Upper lobe of right lung (tissue), 1 donor: ENCODE results near the gene NTF4. TPM values are rescaled to one million over a fixed set of nuclear protein-coding genes. Genes with fewer than 3 reads are reported as not detected.
A peak's percentile ranks its signal among the peaks of the same experiment; 100 is the strongest.

Source experiments
- ATAC-seq: fragments of 200-7000 bp; cut with Tn5 transposase; one replicate; pipeline ENCODE4 v1.9.1; 2020; ENCODE audit warnings: mild to moderate bottlenecking, moderate library complexity
- DNase-seq: peaks from one replicate; pipeline ENCODE4 v3.0.0-alpha.2; 2020
- H3K27ac ChIP-seq: fragments of 200-600 bp; one replicate; pipeline ENCODE4 v1.8.0; 2022
- H3K27me3 ChIP-seq: fragments of 200-600 bp; one replicate; pipeline ENCODE4 v1.8.0; 2022; ENCODE audit warnings: mild to moderate bottlenecking
- H3K36me3 ChIP-seq: fragments of 200-600 bp; one replicate; pipeline ENCODE4 v1.8.0; 2022
- H3K4me1 ChIP-seq: fragments of 200-600 bp; one replicate; pipeline ENCODE4 v1.8.0; 2022
- H3K4me3 ChIP-seq: fragments of 200-600 bp; one replicate; pipeline ENCODE4 v1.8.0; 2022; ENCODE audit warnings: mild to moderate bottlenecking
- H3K9me3 ChIP-seq: fragments of 200-600 bp; one replicate; pipeline ENCODE4 v1.8.0; 2022
- intact Hi-C: fragments of 100-400 bp; cut with DNase I; formaldehyde crosslinking; loops from one replicate; pipeline ENCODE4 v1.11.0; 2022
- total RNA-seq: library from RNA; stranded (reverse); fragmentation: NEBNext Ultra II Directional; extraction: Animal tissue kit (Norgen Biotek cat#: 25700); gene quantifications from one replicate; pipeline ENCODE4 v1.2.1, GENCODE V29; 2021
- TF ChIP-seq, protein P1 (sequence below): fragments of 200-600 bp; IDR thresholded peaks from one replicate; pipeline ENCODE4 v1.8.0; 2022; ENCODE audit warnings: antibody characterized with exemption
- donor health status: DM: no; HTN: yes; CAD: no; lungs with severe emphysema.

Gene NTF4
- total RNA-seq, 1 donor from 2014 or later: 2.7 TPM

DNA sequence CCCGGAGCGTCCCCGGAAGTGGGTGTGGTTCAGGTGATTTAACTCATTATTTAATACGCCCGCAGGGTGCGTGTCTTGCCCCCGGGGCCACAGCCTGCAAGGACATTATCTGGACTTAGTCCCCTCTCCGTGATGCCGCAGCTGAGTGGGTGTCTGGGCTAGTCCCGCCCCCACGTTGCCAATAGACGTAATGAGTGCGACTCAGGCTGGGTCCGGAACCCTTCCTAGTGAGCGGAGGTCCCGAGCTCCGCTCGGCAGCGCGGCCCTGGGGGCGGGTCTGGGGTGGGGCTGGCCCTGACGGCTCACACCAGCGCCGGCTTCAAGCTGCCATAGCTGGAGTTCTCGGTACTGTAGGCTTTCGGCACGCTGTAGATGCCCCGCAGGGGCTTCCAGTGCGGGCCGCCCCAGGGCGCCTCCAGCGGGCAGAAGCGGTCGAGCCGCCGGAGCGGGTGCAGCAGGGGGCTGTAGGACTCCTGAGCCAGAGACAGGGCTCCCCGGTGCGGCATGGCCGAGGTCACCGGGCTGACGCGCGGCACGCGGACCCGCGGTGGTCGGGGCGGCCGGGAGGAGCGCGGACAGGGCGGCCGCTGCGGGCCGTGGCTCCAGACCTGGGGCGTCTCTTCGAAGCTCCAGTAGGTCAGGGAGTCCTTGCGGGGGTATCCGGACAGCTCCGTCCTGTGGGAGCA is 46.8 kb downstream of the NTF4 start:
- Histone ChIP-seq H3K9me3 (no peaks in the 10 kb centered on the region), H3K27ac (no peak overlapping the region), H3K36me3 (peaks cover 9% of the 10 kb centered on the region), H3K4me1 (peaks cover 26% of the 10 kb centered on the region), H3K27me3 (no peaks in the 10 kb centered on the region), H3K4me3 (peak overlapping the region; percentile 54)
- TF ChIP-seq, protein P1, sequence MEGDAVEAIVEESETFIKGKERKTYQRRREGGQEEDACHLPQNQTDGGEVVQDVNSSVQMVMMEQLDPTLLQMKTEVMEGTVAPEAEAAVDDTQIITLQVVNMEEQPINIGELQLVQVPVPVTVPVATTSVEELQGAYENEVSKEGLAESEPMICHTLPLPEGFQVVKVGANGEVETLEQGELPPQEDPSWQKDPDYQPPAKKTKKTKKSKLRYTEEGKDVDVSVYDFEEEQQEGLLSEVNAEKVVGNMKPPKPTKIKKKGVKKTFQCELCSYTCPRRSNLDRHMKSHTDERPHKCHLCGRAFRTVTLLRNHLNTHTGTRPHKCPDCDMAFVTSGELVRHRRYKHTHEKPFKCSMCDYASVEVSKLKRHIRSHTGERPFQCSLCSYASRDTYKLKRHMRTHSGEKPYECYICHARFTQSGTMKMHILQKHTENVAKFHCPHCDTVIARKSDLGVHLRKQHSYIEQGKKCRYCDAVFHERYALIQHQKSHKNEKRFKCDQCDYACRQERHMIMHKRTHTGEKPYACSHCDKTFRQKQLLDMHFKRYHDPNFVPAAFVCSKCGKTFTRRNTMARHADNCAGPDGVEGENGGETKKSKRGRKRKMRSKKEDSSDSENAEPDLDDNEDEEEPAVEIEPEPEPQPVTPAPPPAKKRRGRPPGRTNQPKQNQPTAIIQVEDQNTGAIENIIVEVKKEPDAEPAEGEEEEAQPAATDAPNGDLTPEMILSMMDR: peak; percentile 63
- peak; percentile 64 for ATAC-seq
- intact Hi-C loops: no loop called here
- peak; percentile 80 for DNase-seq

DNA sequence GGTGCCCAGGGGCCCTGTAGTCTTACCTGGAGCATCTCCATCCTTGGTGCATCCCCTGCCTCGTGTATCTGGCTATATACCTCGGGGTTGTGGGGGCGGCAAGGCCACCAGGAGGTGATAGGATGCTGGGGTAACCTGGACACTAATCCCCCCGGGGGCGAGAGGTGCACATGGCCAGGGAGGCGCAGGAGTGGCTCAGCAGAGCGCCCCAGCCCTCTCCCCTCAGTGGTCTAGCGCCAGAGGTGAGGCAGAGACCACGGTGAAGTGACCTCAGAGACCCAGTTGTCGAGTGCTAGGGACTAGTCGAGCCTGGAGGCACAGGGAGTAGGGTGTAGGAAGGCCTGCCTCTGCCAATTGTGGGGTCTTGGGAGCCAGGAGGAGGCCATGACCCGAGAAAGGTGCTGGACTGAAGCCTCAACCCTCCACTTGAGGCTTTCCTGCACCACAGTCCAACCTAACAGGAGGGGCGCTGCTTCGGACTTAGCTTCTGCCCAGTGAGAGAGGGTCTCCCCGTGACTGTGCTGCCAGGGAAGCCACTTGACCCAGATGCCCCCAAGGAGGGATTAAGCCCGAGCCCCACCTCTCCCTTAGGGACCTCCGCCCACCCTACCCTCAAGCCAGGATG is 47.5 kb downstream of the NTF4 start, which contains the start of gene LHB:
Gene LHB (minus strand): TSS at position 51 of the 625 bp plus-strand sequence. CDS start 10 bp downstream, at position 41.
- H3K4me1 ChIP-seq: peaks cover 26% of the 10 kb centered on the region
- H3K4me3 ChIP-seq: peak within 1 kb of the TSS; percentile 54
- no peak for ATAC-seq
- no peak within 1 kb of the TSS for H3K27ac ChIP-seq
- intact Hi-C loops: no loop called here
- H3K9me3 ChIP-seq: no peaks in the 10 kb centered on the region
- H3K27me3 ChIP-seq: no peaks in the 10 kb centered on the region
- TF ChIP-seq, protein P1: no peak
- H3K36me3 ChIP-seq: peaks cover 9% of the 10 kb centered on the region
- no peak for DNase-seq

DNA sequence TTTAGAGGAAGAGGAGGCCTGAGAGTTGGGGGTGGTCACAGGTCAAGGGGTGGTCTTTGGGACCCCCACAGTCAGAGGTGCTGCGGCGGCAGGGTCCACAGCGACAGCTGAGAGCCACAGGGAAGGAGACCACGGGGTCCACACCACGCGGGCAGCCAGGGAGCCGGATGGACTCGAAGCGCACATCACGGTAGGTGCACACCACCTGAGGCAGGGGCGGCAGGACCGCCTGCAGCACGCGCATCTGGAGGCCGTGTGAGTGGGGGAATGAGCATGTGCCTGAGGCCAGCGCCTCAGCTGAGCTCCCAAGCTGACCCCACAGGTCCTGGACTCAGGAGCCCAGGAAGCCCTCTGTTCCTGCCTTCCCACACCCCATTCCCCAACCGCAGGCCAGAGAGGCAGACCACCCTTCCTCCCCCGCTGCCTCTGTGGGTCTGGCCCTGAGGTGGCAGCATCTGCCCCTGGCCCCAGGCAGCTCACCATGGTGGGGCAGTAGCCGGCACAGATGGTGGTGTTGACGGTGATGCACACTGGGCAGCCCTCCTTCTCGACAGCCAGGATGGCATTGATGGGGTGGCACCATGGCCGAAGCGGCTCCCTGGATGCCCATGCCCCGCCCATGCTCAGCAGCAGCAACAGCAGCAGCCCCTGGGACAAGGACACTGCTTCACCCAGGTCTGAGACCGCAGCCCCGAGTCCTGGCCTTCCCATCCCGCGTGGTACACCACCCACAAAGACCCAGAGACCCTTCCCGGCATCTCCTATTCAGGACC is 48.4 kb downstream of the NTF4 start:
- no peak for DNase-seq
- no peak overlapping the region for H3K4me3 ChIP-seq
- H3K27me3 ChIP-seq: no peaks in the 10 kb centered on the region
- peaks cover 26% of the 10 kb centered on the region for H3K4me1 ChIP-seq
- H3K36me3 ChIP-seq: peaks cover 17% of the 10 kb centered on the region
- TF ChIP-seq, protein P1: no peak
- intact Hi-C loops: no loop called here
- H3K9me3 ChIP-seq: no peaks in the 10 kb centered on the region
- no peak overlapping the region for H3K27ac ChIP-seq
- ATAC-seq: no peak

DNA sequence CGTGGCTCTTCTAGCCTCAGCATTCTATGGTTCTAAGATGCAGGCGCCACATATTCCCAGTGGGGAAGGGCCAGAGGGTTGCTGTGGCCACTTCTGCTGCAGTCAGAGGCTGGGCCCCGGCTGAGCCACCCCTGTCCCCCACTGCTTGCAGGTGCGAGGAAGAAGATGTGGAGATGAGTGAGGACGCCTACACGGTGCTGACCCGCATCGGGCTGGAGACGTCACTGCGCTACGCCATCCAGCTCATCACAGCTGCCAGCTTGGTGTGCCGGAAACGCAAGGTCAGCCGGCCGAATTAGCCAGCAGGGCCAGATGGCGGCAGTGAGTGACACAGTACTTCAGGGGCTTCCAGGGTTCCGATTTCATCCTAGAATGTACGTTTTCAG is 49.8 kb downstream of the NTF4 start:
- DNase-seq: no peak
- ATAC-seq: no peak
- H3K4me3 ChIP-seq: no peak overlapping the region
- intact Hi-C loops: no loop called here
- no peaks in the 10 kb centered on the region for H3K9me3 ChIP-seq
- peaks cover 26% of the 10 kb centered on the region for H3K4me1 ChIP-seq
- TF ChIP-seq, protein P1: no peak
- no peaks in the 10 kb centered on the region for H3K27me3 ChIP-seq
- no peak overlapping the region for H3K27ac ChIP-seq
- peaks cover 28% of the 10 kb centered on the region for H3K36me3 ChIP-seq

DNA sequence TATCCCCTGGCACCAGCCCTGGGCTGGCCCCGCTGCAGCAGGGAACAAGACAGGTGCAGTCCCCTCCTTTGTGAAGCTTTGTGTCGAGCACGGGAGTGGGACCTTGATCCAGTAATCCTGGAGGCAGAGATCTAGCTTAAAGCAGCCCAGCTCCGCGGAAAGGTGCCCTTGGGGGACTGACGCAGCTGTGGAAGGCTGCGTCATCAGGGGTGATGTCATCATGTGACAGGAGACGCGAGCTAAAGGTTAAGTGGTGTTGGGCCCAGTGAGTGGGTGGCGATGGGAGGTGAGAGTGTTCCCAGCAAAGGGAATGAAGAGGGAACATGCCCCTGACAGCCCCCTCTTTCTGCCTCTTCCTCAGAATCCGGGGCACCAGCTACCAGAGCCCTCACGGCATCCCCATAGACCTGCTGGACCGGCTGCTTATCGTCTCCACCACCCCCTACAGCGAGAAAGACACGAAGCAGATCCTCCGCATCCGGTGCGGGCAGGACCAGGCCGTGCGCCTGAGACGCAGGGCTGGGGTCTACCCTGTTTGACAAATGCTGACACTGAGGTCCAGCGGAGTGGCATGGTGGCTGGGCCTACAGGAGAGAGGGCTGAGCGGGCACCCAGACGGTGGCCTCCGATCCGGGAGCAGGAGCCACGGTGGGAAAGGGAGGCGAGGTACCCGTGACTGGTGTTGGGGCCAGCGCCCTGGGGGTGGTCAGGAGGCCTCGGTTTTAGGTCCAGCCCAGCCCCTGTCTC is 50.3 kb downstream of the NTF4 start:
- Histone ChIP-seq H3K36me3 (peaks cover 33% of the 10 kb centered on the region), H3K27ac (no peak overlapping the region), H3K4me3 (no peak overlapping the region), H3K27me3 (no peaks in the 10 kb centered on the region), H3K9me3 (no peaks in the 10 kb centered on the region), H3K4me1 (peaks cover 21% of the 10 kb centered on the region)
- intact Hi-C loops: no loop called here
- ATAC-seq (no peak), DNase-seq (no peak)
- TF ChIP-seq, protein P1: no peak
